ENCODE results near the gene MUC5B.

Gene MUC5B

GRCh38 chr11:1276866-1277615, 54.2 kb downstream of the MUC5B start:
- Histone ChIP-seq H3K4me2 (ENCODE audit: low read length) (no peak overlapping the region), H4K20me1 (ENCODE audit: insufficient read depth, low read length) (no peaks in the 10 kb centered on the region), H3K4me3 (ENCODE audit: low read depth, low read length, poor library complexity, severe bottlenecking) (no peak overlapping the region), H3K9ac (ENCODE audit: low read length) (no peak overlapping the region), H3K9me3 (ENCODE audit: low read length) (no peaks in the 10 kb centered on the region), H3K9me2 (ENCODE audit: low read depth, low read length) (no peaks in the 10 kb centered on the region), H3K27ac (ENCODE audit: low read depth, low read length, poor library complexity, severe bottlenecking) (no peak overlapping the region), H3K79me2 (ENCODE audit: insufficient read depth, low read length) (no peaks in the 10 kb centered on the region), H2AFZ (ENCODE audit: low read length) (no peak overlapping the region), H3K27me3 (ENCODE audit: insufficient read depth, low read length) (no peaks in the 10 kb centered on the region), H3F3A (ENCODE audit: insufficient read depth, low read length) (no peaks in the 10 kb centered on the region), H3K4me1 (ENCODE audit: insufficient read depth, low read length, severe bottlenecking) (no peaks in the 10 kb centered on the region), H3K36me3 (ENCODE audit: insufficient read depth, low read length) (peaks cover 18% of the 10 kb centered on the region; the same call in 1 of the 2 replicates)
- TF ChIP-seq EZH2 (IDR thresholded peaks at IDR 0.05; ENCODE audit: borderline replicate concordance, low read length) (no peak), CTCF (IDR thresholded peaks at IDR 0.05; ENCODE audit: low read length) (no peak)

- TF ChIP-seq EZH2 (IDR thresholded peaks at IDR 0.05; ENCODE audit: borderline replicate concordance, low read length) (no peak), CTCF (IDR thresholded peaks at IDR 0.05; ENCODE audit: low read length) (no peak)
- H3K36me3 ChIP-seq (ENCODE audit: insufficient read depth, low read length): peaks cover 18% of the 10 kb centered on the region; the same call in 1 of the 2 replicates
- H2AFZ ChIP-seq (ENCODE audit: low read length): no peak overlapping the region
- H4K20me1 ChIP-seq (ENCODE audit: insufficient read depth, low read length): no peaks in the 10 kb centered on the region
- no peak overlapping the region for H3K27ac ChIP-seq (ENCODE audit: low read depth, low read length, poor library complexity, severe bottlenecking)
- no peak overlapping the region for H3K4me2 ChIP-seq (ENCODE audit: low read length)
- H3K27me3 ChIP-seq (ENCODE audit: insufficient read depth, low read length): no peaks in the 10 kb centered on the region
- H3K9ac ChIP-seq (ENCODE audit: low read length): no peak overlapping the region
- H3K4me3 ChIP-seq (ENCODE audit: low read depth, low read length, poor library complexity, severe bottlenecking): no peak overlapping the region
- H3K9me3 ChIP-seq (ENCODE audit: low read length): no peaks in the 10 kb centered on the region
- H3F3A ChIP-seq (ENCODE audit: insufficient read depth, low read length): no peaks in the 10 kb centered on the region
- no peaks in the 10 kb centered on the region for H3K79me2 ChIP-seq (ENCODE audit: insufficient read depth, low read length)
- no peaks in the 10 kb centered on the region for H3K9me2 ChIP-seq (ENCODE audit: low read depth, low read length)
- H3K4me1 ChIP-seq (ENCODE audit: insufficient read depth, low read length, severe bottlenecking): no peaks in the 10 kb centered on the region
Measured at GRCh38 chr11:1277936-1278512, 55.2 kb downstream of the MUC5B start.

- H3K9me2 ChIP-seq (ENCODE audit: low read depth, low read length): no peaks in the 10 kb centered on the region
- H3K9me3 ChIP-seq (ENCODE audit: low read length): no peaks in the 10 kb centered on the region
- TF ChIP-seq CTCF (IDR thresholded peaks at IDR 0.05; ENCODE audit: low read length) (no peak), EZH2 (IDR thresholded peaks at IDR 0.05; ENCODE audit: borderline replicate concordance, low read length) (no peak)
- H3K9ac ChIP-seq (ENCODE audit: low read length): no peak overlapping the region
- H3K4me1 ChIP-seq (ENCODE audit: insufficient read depth, low read length, severe bottlenecking): no peaks in the 10 kb centered on the region
- no peak overlapping the region for H3K4me2 ChIP-seq (ENCODE audit: low read length)
- H3K27me3 ChIP-seq (ENCODE audit: insufficient read depth, low read length): no peaks in the 10 kb centered on the region
- no peak overlapping the region for H3K4me3 ChIP-seq (ENCODE audit: low read depth, low read length, poor library complexity, severe bottlenecking)
- peaks cover 18% of the 10 kb centered on the region; the same call in 1 of the 2 replicates for H3K36me3 ChIP-seq (ENCODE audit: insufficient read depth, low read length)
- no peaks in the 10 kb centered on the region for H3F3A ChIP-seq (ENCODE audit: insufficient read depth, low read length)
- no peaks in the 10 kb centered on the region for H3K79me2 ChIP-seq (ENCODE audit: insufficient read depth, low read length)
- H3K27ac ChIP-seq (ENCODE audit: low read depth, low read length, poor library complexity, severe bottlenecking): no peak overlapping the region
- H4K20me1 ChIP-seq (ENCODE audit: insufficient read depth, low read length): no peaks in the 10 kb centered on the region
- no peak overlapping the region for H2AFZ ChIP-seq (ENCODE audit: low read length)
Measured at GRCh38 chr11:1278766-1279673, 56.2 kb downstream of the MUC5B start.

All from OCI-LY1 (cell line).